Heart left ventricle (tissue), 16 donors: ENCODE measurements around the gene TMEM30B. TPM values are rescaled to one million over a fixed set of nuclear protein-coding genes. Genes with fewer than 3 reads are reported as not detected.

Experiments
- ATAC-seq, 4 donors: fragments of 200-7000 bp; cut with Tn5 transposase; one replicate each; pipeline ENCODE4 v1.9.1; 2020 to 2022; ENCODE audit warnings: moderate library complexity in 4 of 4, mild to moderate bottlenecking in 3 of 4, moderate number of reproducible peaks in 1 of 4
- DNase-seq, 5 donors: peaks; one replicate each; pipeline ENCODE4 v3.0.0-alpha.2; 2020
- H3K27ac ChIP-seq, 12 donors: fragments of 200-600 bp; sonication (generic) in 4 of 12; one replicate each; pipeline versions ENCODE4 v1.5.0 to v1.8.0; 2016 to 2022; ENCODE audit warnings: mild to moderate bottlenecking in 2 of 12
- H3K27me3 ChIP-seq, 9 donors: fragments of 200-600 bp; sonication (generic) in 2 of 9; one replicate each; pipeline versions ENCODE4 v1.5.1 to v1.8.0; 2016 to 2022; ENCODE audit warnings: mild to moderate bottlenecking in 3 of 9
- H3K36me3 ChIP-seq, 9 donors: fragments of 200-600 bp; sonication (generic) in 2 of 9; one replicate each; pipeline versions ENCODE4 v1.5.0 to v1.8.0; 2018 to 2022; ENCODE audit warnings: mild to moderate bottlenecking in 2 of 9
- H3K4me1 ChIP-seq, 12 donors: fragments of 200-600 bp; sonication (generic) in 4 of 12; one replicate each; pipeline versions ENCODE4 v1.5.0 to v1.8.0; 2016 to 2022; ENCODE audit warnings: mild to moderate bottlenecking in 3 of 12
- H3K4me3 ChIP-seq, 12 donors: fragments of 200-600 bp; sonication (generic) in 4 of 12; one replicate each; pipeline versions ENCODE4 v1.5.0 to v1.8.0; 2017 to 2022; ENCODE audit warnings: mild to moderate bottlenecking in 9 of 12, moderate library complexity in 4 of 12
- H3K9me3 ChIP-seq, 12 donors: fragments of 200-600 bp; sonication (generic) in 4 of 12; one replicate each; pipeline versions ENCODE4 v1.5.0 to v1.8.0; 2016 to 2022; ENCODE audit warnings: mild to moderate bottlenecking in 1 of 12
- CTCF ChIP-seq, 12 donors: fragments of 200-600 bp; sonication (generic) in 4 of 12; IDR thresholded peaks; one replicate each; pipeline versions ENCODE4 v1.5.0 to v1.8.0; 2018 to 2022; ENCODE audit warnings: antibody characterized with exemption in 12 of 12, mild to moderate bottlenecking in 5 of 12
- POLR2A ChIP-seq, 2 donors: fragments of 450-650 bp; IDR thresholded peaks; one replicate each; pipeline ENCODE4 v1.6.1; 2017; ENCODE audit warnings: antibody characterized with exemption in 2 of 2, mild to moderate bottlenecking in 2 of 2, moderate library complexity in 2 of 2
- WGBS, 4 donors: extraction: QIAGEN DNeasy Blood & Tissue Kit in 2 of 4; methylation state at CpG; one replicate each; pipeline versions ENCODE4 v1.1.5 to v1.1.7; 2013 to 2018; 5-methylcytosine and 5-hydroxymethylcytosine counted together
- intact Hi-C, 10 donors: fragments of 100-400 bp; cut with DNase I; formaldehyde crosslinking; loops; one replicate each; pipeline versions ENCODE4 v1.11.1 to v1.14.2; 2022
- polyA plus RNA-seq, 2 donors: library from polyadenylated mRNA; stranded (reverse); fragments of 200-250 nt; gene quantifications; one replicate each; pipeline ENCODE4 v1.2.3, GENCODE V29; 2013
- total RNA-seq, 9 donors: library from RNA; depleted of rRNA in 2 of 9; stranded (reverse); fragments of >200 nt in 2 of 9; fragmentation: NEBNext Ultra II Directional in 3 of 9; extraction: Animal tissue kit (Norgen Biotek cat#: 25700) in 3 of 9; gene quantifications; one replicate each; pipeline versions ENCODE4 v1.1.0 to v1.2.4, GENCODE V29; 2016 to 2023
- donor health status: ischemic (EF 13 %, LVEDD 7.1; RV severe dilation, severe dysfunction).
- donor health status: healthy with polysubstance abuse.
- donor health status: DM: no; HTN: yes; CAD: no.
- donor health status: DM: no; HTN: no; CAD: no.
- donor health status: ischemic (EF 25% LVEDD 6.9; RV normal size, moderate dysfunction).
- donor health status: ischemic (EF 25% LVEDD 5.7; RV mildly dilated, moderate dysfunction).
- donor health status: healthy.
- donor health status: DM: yes; HTN: yes; CAD: no.
- donor health status: ischemic (EF 35%, LVEDD 5.7; RV mildly dilated, moderate dysfunction).
- donor health status: nonischemic (EF 11% LVEDD 7.7; RV severe dilation, severe dysfunction).
- donor health status: DM: yes; HTN: yes; CAD: no.
- donor health status: PGD.
- donor health status: ischemic (EF 29% LVEDD 5.4; RV normal size, mild dysfunction).
- donor health status: nonischemic (EF 23%, LVEDD 6.1; RV moderate dilation, normal function).

Gene TMEM30B
- total and polyA plus RNA-seq, 11 donors = 0.11 to 2.4 (median 0.38) TPM

GRCh38 chr14:61262082-61262481 lies 19.1 kb downstream of the TMEM30B start:
- 69 to 82% (median 76%) methylated on average over 4 of the region's 4 CpGs for WGBS, 4 donors
- peaks cover 0 to 3% (median 0%) of the 10 kb centered on the region in 12 donors for H3K4me1 ChIP-seq
- H3K9me3 ChIP-seq = no peaks in the 10 kb centered on the region
- no peak for ATAC-seq
- intact Hi-C loops = loop anchor here in 1 of 10 donors (10.0 kb wide), 1 partner anchor 573 kb away; no protein-coding TSS in a partner anchor
- H3K36me3 ChIP-seq = no peaks in the 10 kb centered on the region
- no peak overlapping the region for H3K4me3 ChIP-seq
- DNase-seq = no peak
- TF ChIP-seq POLR2A (IDR thresholded peaks at IDR 0.05) (no peak), CTCF (IDR thresholded peaks at IDR 0.05) (no peak)
- H3K27ac ChIP-seq = no peak overlapping the region
- H3K27me3 ChIP-seq = peaks cover 0 to 7% (median 0%) of the 10 kb centered on the region in 9 donors

GRCh38 chr14:61260939-61261776 lies 20.0 kb downstream of the TMEM30B start:
- peaks cover 0 to 3% (median 0%) of the 10 kb centered on the region in 12 donors for H3K4me1 ChIP-seq
- peaks cover 0 to 4% (median 0%) of the 10 kb centered on the region in 9 donors for H3K27me3 ChIP-seq
- intact Hi-C loops = loop anchor here in 1 of 10 donors (10.0 kb wide), 1 partner anchor 574 kb away; no protein-coding TSS in a partner anchor
- WGBS, 4 donors = 81 to 86% (median 83%) methylated on average over 8 of the region's 8 CpGs
- ATAC-seq = no peak
- no peak for DNase-seq
- H3K36me3 ChIP-seq = no peaks in the 10 kb centered on the region
- H3K27ac ChIP-seq = no peak overlapping the region
- no peak overlapping the region for H3K4me3 ChIP-seq
- TF ChIP-seq CTCF (IDR thresholded peaks at IDR 0.05) (no peak), POLR2A (IDR thresholded peaks at IDR 0.05) (no peak)
- H3K9me3 ChIP-seq = no peaks in the 10 kb centered on the region

- Histone ChIP-seq H3K27me3 (peaks cover 0 to 4% (median 0%) of the 10 kb centered on the region in 9 donors), H3K4me1 (peaks cover 0 to 3% (median 0%) of the 10 kb centered on the region in 12 donors), H3K27ac (no peak overlapping the region), H3K4me3 (no peak overlapping the region), H3K36me3 (no peaks in the 10 kb centered on the region), H3K9me3 (no peaks in the 10 kb centered on the region)
- no peak for ATAC-seq
- no peak for DNase-seq
- no peak for TF ChIP-seq CTCF (IDR thresholded peaks at IDR 0.05)
- TF ChIP-seq POLR2A (IDR thresholded peaks at IDR 0.05) = no peak
- WGBS, 4 donors = 44 to 53% (median 50%) methylated on average over 4 of the region's 4 CpGs
- intact Hi-C loops = loop anchor here in 6 of 10 donors (10.0 kb wide), 3 partner anchors 234 to 914 kb away; no protein-coding TSS in a partner anchor
Observed at GRCh38 chr14:61258985-61259384, 22.2 kb downstream of the TMEM30B start.

- peaks cover 0 to 4% (median 0%) of the 10 kb centered on the region in 9 donors for H3K27me3 ChIP-seq
- H3K36me3 ChIP-seq = no peaks in the 10 kb centered on the region
- 52 to 73% (median 70%) methylated on average over 5 of the region's 5 CpGs for WGBS, 4 donors
- no peak for ATAC-seq
- peaks cover 0 to 3% (median 0%) of the 10 kb centered on the region in 12 donors for H3K4me1 ChIP-seq
- H3K27ac ChIP-seq = no peak overlapping the region
- no peak overlapping the region for H3K4me3 ChIP-seq
- no peak for DNase-seq
- no peak for TF ChIP-seq POLR2A (IDR thresholded peaks at IDR 0.05)
- no peak for TF ChIP-seq CTCF (IDR thresholded peaks at IDR 0.05)
- no peaks in the 10 kb centered on the region for H3K9me3 ChIP-seq
- intact Hi-C loops = loop anchor here in 6 of 10 donors (10.0 kb wide), 3 partner anchors 233 to 913 kb away; no protein-coding TSS in a partner anchor
Observed at GRCh38 chr14:61257469-61258057, 23.6 kb downstream of the TMEM30B start.
